Calu3 (cell line): Measurements from ENCODE around the gene TOPORS. TPM values are rescaled to one million over a fixed set of nuclear protein-coding genes. Genes with fewer than 3 reads are reported as not detected.

ENCODE experiments used
- BruUV-seq: library from RNA; stranded (reverse); fragments of 400-500 nt; replicated peaks from 2 replicates; lab custom pipeline; 2021; lab: Mats Ljungman, UMichigan
- CTCF ChIA-PET: fragments of 300-600 bp; sonication (Branson Sonifier 250); formaldehyde crosslinking; loops from one replicate; lab custom pipeline; 2022; ENCODE audit warnings: antibody characterized with exemption; lab: Charles Lee
- DNase-seq: peaks from one replicate; pipeline ENCODE4 v3.0.0; 2022
- H3K27ac Mint-ChIP-seq: one replicate; pipeline ENCODE4 v1.8.0; 2022; ENCODE audit warnings: mixed read lengths; ENCODE audit not compliant: unreplicated experiment
- H3K27me3 Mint-ChIP-seq: one replicate; pipeline ENCODE4 v1.8.0; 2022; ENCODE audit warnings: mixed read lengths; ENCODE audit not compliant: unreplicated experiment
- H3K36me3 Mint-ChIP-seq: one replicate; pipeline ENCODE4 v1.8.0; 2022; ENCODE audit warnings: mild to moderate bottlenecking, moderate library complexity, mixed read lengths; ENCODE audit not compliant: insufficient read depth, unreplicated experiment
- H3K4me1 Mint-ChIP-seq: one replicate; pipeline ENCODE4 v1.8.0; 2022; ENCODE audit warnings: mild to moderate bottlenecking, low read depth, mixed read lengths; ENCODE audit not compliant: unreplicated experiment
- H3K4me3 Mint-ChIP-seq: one replicate; pipeline ENCODE4 v1.8.0; 2022; ENCODE audit warnings: mild to moderate bottlenecking, low read depth, moderate library complexity, mixed read lengths; ENCODE audit not compliant: unreplicated experiment
- H3K9me3 Mint-ChIP-seq: one replicate; pipeline ENCODE4 v1.8.0; 2022; ENCODE audit warnings: low read depth, mixed read lengths; ENCODE audit not compliant: unreplicated experiment
- intact Hi-C: fragments of 100-400 bp; cut with micrococcal nuclease; formaldehyde crosslinking; loops from one replicate; pipeline ENCODE4 v1.10.0; 2022; ENCODE audit not compliant: unreplicated experiment
- total RNA-seq: library from RNA; stranded (reverse); gene quantifications from 2 replicates; pipeline ENCODE4 v1.2.3, GENCODE V29; 2022
- TF ChIP-seq, protein P1 (sequence below): fragments of 200-600 bp; IDR thresholded peaks from one replicate; pipeline ENCODE4 v1.8.0; 2022; ENCODE audit warnings: antibody characterized with exemption; ENCODE audit not compliant: unreplicated experiment

The TOPORS gene
- total RNA-seq, 1 experiment from 2014 or later = 13.8 TPM

DNA sequence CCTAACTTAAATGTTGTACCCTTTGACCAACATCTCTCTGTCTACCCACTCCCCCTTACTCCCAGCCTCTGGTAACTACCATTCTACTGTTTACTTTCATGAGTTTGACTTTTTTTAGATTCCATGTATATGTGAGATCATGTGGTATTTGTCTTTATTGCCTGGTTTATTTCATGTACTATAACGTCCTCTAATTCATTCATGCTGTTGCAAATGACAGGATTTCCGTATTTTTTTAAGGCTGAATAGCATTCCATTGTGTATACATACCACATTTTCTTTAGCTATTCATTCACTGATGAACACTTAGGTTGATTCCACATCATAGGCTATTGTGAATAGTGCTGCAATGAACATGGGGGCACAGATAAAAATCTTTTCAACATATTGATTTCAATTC, 32.4 kb upstream of the TOPORS start:
- H3K36me3 Mint-ChIP-seq = no peaks in the 10 kb centered on the region
- CTCF ChIA-PET = no interaction called here
- intact Hi-C loops = no loop called here

DNA sequence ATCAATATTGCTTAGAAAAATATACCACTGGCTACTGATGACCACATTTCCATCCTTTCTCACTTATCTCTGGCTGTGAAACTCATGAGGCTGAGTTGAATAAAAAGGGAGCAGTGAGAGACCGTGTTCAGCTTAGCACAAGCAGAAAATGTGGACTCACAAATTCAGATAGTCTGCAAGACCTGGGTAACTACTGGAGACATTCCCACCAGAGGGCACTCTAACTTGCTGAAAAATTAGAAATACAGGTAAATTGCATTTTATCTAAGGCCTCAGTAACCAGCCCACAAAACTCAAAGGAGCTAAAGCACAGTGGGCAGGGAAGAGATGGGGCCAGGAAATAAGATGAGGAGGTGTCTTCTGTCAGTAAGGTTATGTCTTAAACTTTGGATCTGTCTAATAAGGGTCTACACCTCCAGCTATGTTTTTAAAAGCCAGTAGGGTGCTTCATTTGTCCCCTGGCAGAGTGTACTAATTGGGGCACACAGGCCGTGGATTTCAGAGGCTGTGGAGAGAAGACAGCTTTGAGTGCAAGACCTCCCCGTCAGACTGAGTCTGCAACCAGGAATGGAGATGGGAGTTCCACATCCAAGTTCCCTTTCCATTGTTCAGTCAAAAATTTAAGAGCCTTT, 29.2 kb upstream of the TOPORS start:
- no peaks in the 10 kb centered on the region for H3K36me3 Mint-ChIP-seq
- no peaks in the 10 kb centered on the region for H3K9me3 Mint-ChIP-seq
- BruUV-seq = no TSS peak
- no peak overlapping the region for H3K27ac Mint-ChIP-seq
- CTCF ChIA-PET = interaction anchor here (0.7 to 4.3 kb wide), 7 partner anchors 8 to 388 kb away, joined by 3 to 86 read pairs (median 3); partner anchors contain the start of gene NDUFB6
- DNase-seq = peak; percentile 49
- peaks cover 29% of the 10 kb centered on the region for H3K4me1 Mint-ChIP-seq
- intact Hi-C loops = loop anchor here (1.0 kb wide), 1 partner anchor 387 kb away; no protein-coding TSS in a partner anchor
- no peak overlapping the region for H3K4me3 Mint-ChIP-seq
- TF ChIP-seq, protein P1, sequence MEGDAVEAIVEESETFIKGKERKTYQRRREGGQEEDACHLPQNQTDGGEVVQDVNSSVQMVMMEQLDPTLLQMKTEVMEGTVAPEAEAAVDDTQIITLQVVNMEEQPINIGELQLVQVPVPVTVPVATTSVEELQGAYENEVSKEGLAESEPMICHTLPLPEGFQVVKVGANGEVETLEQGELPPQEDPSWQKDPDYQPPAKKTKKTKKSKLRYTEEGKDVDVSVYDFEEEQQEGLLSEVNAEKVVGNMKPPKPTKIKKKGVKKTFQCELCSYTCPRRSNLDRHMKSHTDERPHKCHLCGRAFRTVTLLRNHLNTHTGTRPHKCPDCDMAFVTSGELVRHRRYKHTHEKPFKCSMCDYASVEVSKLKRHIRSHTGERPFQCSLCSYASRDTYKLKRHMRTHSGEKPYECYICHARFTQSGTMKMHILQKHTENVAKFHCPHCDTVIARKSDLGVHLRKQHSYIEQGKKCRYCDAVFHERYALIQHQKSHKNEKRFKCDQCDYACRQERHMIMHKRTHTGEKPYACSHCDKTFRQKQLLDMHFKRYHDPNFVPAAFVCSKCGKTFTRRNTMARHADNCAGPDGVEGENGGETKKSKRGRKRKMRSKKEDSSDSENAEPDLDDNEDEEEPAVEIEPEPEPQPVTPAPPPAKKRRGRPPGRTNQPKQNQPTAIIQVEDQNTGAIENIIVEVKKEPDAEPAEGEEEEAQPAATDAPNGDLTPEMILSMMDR = no peak
- no peaks in the 10 kb centered on the region for H3K27me3 Mint-ChIP-seq

More for the DNA sequence above, 32.4 kb upstream of the TOPORS start:
- Mint-ChIP-seq H3K4me3 (no peak overlapping the region), H3K9me3 (no peaks in the 10 kb centered on the region), H3K27me3 (no peaks in the 10 kb centered on the region), H3K4me1 (peaks cover 22% of the 10 kb centered on the region), H3K27ac (no peak overlapping the region)
- DNase-seq = no peak
- BruUV-seq = no TSS peak
- TF ChIP-seq, protein P1 = no peak

DNA sequence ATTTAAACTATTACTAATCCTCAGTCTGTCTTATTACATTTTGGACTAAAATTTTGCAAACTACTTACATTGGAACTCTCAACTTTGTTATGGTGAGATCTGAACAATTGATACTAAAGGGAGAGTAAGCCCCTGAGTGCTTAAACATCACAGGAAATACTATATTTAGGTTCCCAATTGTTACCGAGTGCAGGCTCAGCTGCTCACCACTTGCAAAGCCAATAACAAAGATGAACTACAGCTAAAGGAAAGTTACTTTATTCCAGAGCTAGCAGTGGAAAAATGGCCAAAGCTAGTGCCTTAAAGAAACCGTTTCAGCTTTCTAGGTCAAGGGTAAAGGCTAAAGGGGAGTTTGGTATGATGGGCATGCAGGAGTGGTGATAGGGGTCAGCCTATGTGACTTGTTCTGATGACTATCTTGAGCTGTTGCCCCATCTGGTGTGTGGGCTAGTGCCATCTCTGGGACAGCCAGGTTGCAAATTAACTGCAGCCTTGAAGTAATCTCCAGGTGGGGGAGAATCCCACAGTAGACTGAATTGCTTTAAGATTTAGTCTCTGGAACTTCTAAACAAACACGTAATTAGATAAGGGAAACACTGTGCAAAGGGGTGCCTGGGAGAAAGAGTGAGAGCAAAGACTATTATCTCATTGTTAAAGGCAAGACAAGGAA, 28.4 kb upstream of the TOPORS start:
- DNase-seq = no peak
- intact Hi-C loops = loop anchor here (1.0 kb wide), 1 partner anchor 388 kb away; no protein-coding TSS in a partner anchor
- TF ChIP-seq, protein P1 = no peak
- no peak overlapping the region for H3K27ac Mint-ChIP-seq
- peaks cover 29% of the 10 kb centered on the region for H3K4me1 Mint-ChIP-seq
- no peak overlapping the region for H3K4me3 Mint-ChIP-seq
- CTCF ChIA-PET = interaction anchor here (0.6 to 4.3 kb wide), 7 partner anchors 8 to 389 kb away, joined by 3 to 86 read pairs (median 7); no protein-coding TSS in a partner anchor
- H3K36me3 Mint-ChIP-seq = no peaks in the 10 kb centered on the region
- BruUV-seq = no TSS peak
- no peaks in the 10 kb centered on the region for H3K9me3 Mint-ChIP-seq
- H3K27me3 Mint-ChIP-seq = no peaks in the 10 kb centered on the region

DNA sequence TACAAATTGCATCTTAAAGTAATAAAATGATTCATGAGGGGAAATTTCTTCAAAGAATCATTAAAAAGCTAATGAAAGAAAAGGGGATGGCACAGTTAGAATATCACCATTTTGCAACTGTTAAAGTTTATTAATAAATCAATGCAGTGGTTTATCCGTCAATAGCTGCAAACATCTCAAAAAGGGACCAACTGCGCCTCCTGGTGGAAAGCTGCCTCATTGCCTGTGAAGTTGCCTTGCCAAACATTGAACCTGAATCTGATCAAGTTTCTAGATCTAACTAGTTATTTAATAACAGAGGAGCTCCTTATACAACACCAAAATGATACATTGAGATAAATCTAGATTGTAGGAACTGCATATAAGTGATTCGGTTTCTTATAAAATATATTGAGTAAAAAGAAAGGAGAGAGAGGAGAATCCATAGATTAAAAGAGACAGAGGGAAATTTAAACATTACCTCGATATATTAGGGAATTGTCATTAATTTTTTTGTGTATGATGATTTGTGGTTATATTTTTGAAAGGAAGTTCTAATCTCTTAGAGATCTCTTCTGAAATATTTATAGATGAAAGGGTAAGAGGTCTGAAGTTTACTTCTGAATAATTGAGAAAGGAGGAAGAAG, 27.4 kb upstream of the TOPORS start:
- CTCF ChIA-PET = interaction anchor here (0.6 to 4.3 kb wide), 5 partner anchors 9 to 388 kb away, joined by 3 to 86 read pairs (median 4); partner anchors contain the start of gene RIGI
- H3K27ac Mint-ChIP-seq = no peak overlapping the region
- H3K36me3 Mint-ChIP-seq = no peaks in the 10 kb centered on the region
- no TSS peak for BruUV-seq
- H3K4me3 Mint-ChIP-seq = no peak overlapping the region
- H3K4me1 Mint-ChIP-seq = peaks cover 26% of the 10 kb centered on the region
- H3K9me3 Mint-ChIP-seq = no peaks in the 10 kb centered on the region
- TF ChIP-seq, protein P1 = peak; percentile 16
- intact Hi-C loops = loop anchor here (1.0 to 2.0 kb wide), 2 partner anchors 147 to 202 kb away; no protein-coding TSS in a partner anchor
- H3K27me3 Mint-ChIP-seq = no peaks in the 10 kb centered on the region
- peak; percentile 69 for DNase-seq
